A673 (cell line): ENCODE results near the gene POGLUT3. TPM values are rescaled to one million over a fixed set of nuclear protein-coding genes. Genes with fewer than 3 reads are reported as not detected.

Experiments used
- BruUV-seq: library from RNA; stranded (reverse); fragments of 400-500 nt; replicated peaks from 2 replicates; lab custom pipeline; 2021; lab: Mats Ljungman, UMichigan
- CTCF ChIA-PET: fragments of 300-600 bp; sonication (Branson Sonifier 250); formaldehyde crosslinking; loops from one replicate; lab custom pipeline; 2022; ENCODE audit warnings: antibody characterized with exemption; lab: Charles Lee
- POLR2A ChIA-PET: fragments of 300-600 bp; sonication (Branson Sonifier 250); formaldehyde crosslinking; loops from one replicate; lab custom pipeline; 2022; ENCODE audit warnings: antibody characterized with exemption; ENCODE audit not compliant: low non-redundant PET; lab: Charles Lee
- DNase-seq: peaks from one replicate; pipeline ENCODE4 v3.0.0-alpha.2; 2015; ENCODE audit warnings: low spot score
- H3K27ac ChIP-seq: fragments of 200-600 bp; sonication (generic); 2 replicates; pipeline ENCODE4 v1.5.1; 2016; ENCODE audit warnings: mixed run types, low read depth, mild to moderate bottlenecking, mixed read lengths, antibody characterized with exemption, low read length; ENCODE audit not compliant: poor library complexity, severe bottlenecking
- H3K27me3 ChIP-seq: fragments of 200-600 bp; sonication (generic); replicated peaks from 2 replicates; pipeline ENCODE4 v1.6.1; 2017; ENCODE audit warnings: mixed run types, low read depth, mild to moderate bottlenecking, mixed read lengths, antibody characterized with exemption, low read length; ENCODE audit not compliant: insufficient read depth, poor library complexity
- H3K36me3 ChIP-seq: fragments of 200-600 bp; sonication (generic); 2 replicates; pipeline ENCODE4 v1.6.1; 2016; ENCODE audit warnings: mixed run types, mild to moderate bottlenecking, mixed read lengths, antibody characterized with exemption, low read length; ENCODE audit not compliant: insufficient read depth, poor library complexity, severe bottlenecking
- H3K4me1 ChIP-seq: fragments of 200-600 bp; sonication (generic); 2 replicates; pipeline ENCODE4 v1.6.1; 2017; ENCODE audit warnings: mixed run types, mild to moderate bottlenecking, mixed read lengths, antibody characterized with exemption, low read length; ENCODE audit not compliant: insufficient read depth, poor library complexity, severe bottlenecking
- H3K4me3 ChIP-seq: fragments of 200-600 bp; sonication (generic); 2 replicates; pipeline ENCODE4 v1.5.1; 2016; ENCODE audit warnings: low read depth, mixed run types, mild to moderate bottlenecking, mixed read lengths, low read length; ENCODE audit not compliant: poor library complexity, severe bottlenecking
- H3K9me3 ChIP-seq: fragments of 200-600 bp; sonication (generic); 2 replicates; pipeline ENCODE4 v1.6.1; 2016; ENCODE audit warnings: mixed run types, low read depth, mild to moderate bottlenecking, mixed read lengths, antibody characterized with exemption, low read length; ENCODE audit not compliant: poor library complexity, severe bottlenecking
- EZH2 ChIP-seq: fragments of 200-600 bp; sonication (generic); IDR thresholded peaks from 2 replicates; pipeline ENCODE4 v1.6.1; 2017; ENCODE audit warnings: borderline replicate concordance, low read depth, mild to moderate bottlenecking, mixed read lengths, antibody characterized with exemption, low read length; ENCODE audit not compliant: poor library complexity, severe bottlenecking
- intact Hi-C: fragments of 100-400 bp; cut with micrococcal nuclease; formaldehyde crosslinking; loops from one replicate; pipeline ENCODE4 v1.10.0; 2022; ENCODE audit not compliant: unreplicated experiment
- total RNA-seq: library from RNA; stranded (reverse); gene quantifications from 2 replicates; pipeline ENCODE4 v1.2.3, GENCODE V29; 2021
- TF ChIP-seq, protein P1 (sequence below): fragments of 300-800, 200-600 bp; sonication (generic); conservative IDR thresholded peaks from 2 replicates; pipeline ENCODE4 v1.5.1; 2017; ENCODE audit warnings: low read depth, mild to moderate bottlenecking, antibody characterized with exemption, low read length, moderate library complexity, mixed read lengths

Gene POGLUT3
- total RNA-seq, 1 experiment from 2014 or later, result 81.2 TPM

DNA sequence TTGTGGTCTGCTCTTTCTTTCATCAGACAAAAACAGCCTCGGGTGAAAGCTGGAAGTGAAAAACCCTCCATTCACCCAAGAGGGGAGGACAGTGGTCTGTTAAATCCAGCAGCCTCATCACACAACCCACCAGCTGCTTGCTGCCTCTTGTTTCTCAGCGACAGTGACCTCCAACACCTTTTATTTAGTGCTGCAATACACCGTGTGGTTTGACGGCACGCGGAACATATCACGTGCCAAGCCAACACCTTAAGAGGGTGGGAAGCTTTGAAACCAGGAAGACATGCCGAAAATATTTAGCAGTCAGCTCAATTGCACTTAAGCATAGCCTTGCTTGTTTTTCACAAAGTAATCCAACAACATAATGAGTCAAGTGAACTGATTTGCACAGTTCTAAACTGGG is 39.8 kb upstream of the POGLUT3 start:
- Histone ChIP-seq H3K27me3 (no peaks in the 10 kb centered on the region), H3K4me1 (no peaks in the 10 kb centered on the region), H3K9me3 (no peaks in the 10 kb centered on the region), H3K36me3 (no peaks in the 10 kb centered on the region), H3K4me3 (no peak overlapping the region), H3K27ac (no peak overlapping the region)
- BruUV-seq, result no TSS peak
- intact Hi-C loops, result no loop called here
- no peak for DNase-seq
- TF ChIP-seq, protein P1, sequence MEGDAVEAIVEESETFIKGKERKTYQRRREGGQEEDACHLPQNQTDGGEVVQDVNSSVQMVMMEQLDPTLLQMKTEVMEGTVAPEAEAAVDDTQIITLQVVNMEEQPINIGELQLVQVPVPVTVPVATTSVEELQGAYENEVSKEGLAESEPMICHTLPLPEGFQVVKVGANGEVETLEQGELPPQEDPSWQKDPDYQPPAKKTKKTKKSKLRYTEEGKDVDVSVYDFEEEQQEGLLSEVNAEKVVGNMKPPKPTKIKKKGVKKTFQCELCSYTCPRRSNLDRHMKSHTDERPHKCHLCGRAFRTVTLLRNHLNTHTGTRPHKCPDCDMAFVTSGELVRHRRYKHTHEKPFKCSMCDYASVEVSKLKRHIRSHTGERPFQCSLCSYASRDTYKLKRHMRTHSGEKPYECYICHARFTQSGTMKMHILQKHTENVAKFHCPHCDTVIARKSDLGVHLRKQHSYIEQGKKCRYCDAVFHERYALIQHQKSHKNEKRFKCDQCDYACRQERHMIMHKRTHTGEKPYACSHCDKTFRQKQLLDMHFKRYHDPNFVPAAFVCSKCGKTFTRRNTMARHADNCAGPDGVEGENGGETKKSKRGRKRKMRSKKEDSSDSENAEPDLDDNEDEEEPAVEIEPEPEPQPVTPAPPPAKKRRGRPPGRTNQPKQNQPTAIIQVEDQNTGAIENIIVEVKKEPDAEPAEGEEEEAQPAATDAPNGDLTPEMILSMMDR, result no peak
- no peak for TF ChIP-seq EZH2
- ChIA-PET POLR2A (interaction anchor here (0.6 kb wide), 1 partner anchor 12 kb away, joined by 3 read pairs; no protein-coding TSS in a partner anchor), CTCF (interaction anchor here (0.6 kb wide), 1 partner anchor 316 kb away, joined by 5 read pairs; the partner anchor contains the start of gene NPAT)

DNA sequence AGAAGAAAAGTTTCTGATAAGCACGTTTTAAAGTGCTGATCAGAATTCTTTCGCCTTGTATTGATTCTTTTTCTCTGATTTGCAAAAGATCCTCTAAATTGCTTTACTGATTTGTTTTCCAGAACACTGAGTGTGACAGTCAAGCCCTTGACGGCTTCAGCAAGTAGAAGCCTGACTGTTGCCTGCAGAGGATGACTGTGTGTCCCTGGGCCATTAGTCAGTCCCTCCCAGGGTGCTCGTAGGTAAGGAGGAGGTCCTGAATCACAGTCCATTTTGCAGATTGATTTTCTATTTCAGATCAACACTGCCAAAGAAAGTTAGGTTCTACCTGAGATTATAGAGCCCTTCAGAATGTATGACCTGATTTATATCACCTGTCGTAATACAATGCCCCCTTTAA is 38.6 kb upstream of the POGLUT3 start:
- ChIA-PET CTCF (no interaction called here), POLR2A (no interaction called here)
- Histone ChIP-seq H3K27ac (no peak overlapping the region), H3K4me1 (no peaks in the 10 kb centered on the region), H3K27me3 (no peaks in the 10 kb centered on the region), H3K9me3 (no peaks in the 10 kb centered on the region), H3K4me3 (no peak overlapping the region), H3K36me3 (no peaks in the 10 kb centered on the region)
- TF ChIP-seq, protein P1, result no peak
- no peak for TF ChIP-seq EZH2
- BruUV-seq, result no TSS peak
- DNase-seq, result no peak
- intact Hi-C loops, result no loop called here

DNA sequence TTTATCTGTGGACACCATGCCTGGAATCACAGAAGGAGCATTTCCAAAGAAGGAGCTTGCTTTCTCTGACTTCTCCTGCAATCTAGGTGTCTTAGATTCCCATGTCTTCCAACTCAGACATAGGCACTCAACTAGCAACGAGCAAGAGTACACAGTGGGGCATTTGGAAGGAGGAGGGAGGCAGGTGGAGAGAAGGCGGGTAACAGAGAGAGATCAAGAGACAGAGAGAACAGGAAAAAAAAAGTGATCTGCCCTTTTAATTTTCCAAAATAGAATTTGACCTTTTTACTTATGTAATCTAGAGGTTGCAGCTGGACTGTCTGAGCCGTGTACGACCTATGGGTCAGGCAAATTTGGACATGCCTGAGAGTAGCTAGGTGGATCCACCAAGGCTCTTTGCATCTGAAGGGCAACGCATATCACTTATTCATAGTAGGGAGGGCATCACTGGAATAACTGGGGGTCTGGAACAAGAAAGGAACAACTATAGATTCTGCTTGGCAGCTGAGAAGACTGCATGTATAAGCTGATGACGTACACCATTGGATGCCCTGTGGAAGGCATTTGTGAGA is 37.3 kb upstream of the POGLUT3 start:
- CTCF ChIA-PET, result no interaction called here
- Histone ChIP-seq H3K27me3 (no peaks in the 10 kb centered on the region), H3K4me3 (no peak overlapping the region), H3K27ac (no peak overlapping the region), H3K36me3 (no peaks in the 10 kb centered on the region), H3K9me3 (no peaks in the 10 kb centered on the region), H3K4me1 (no peaks in the 10 kb centered on the region)
- no TSS peak for BruUV-seq
- POLR2A ChIA-PET, result no interaction called here
- intact Hi-C loops, result no loop called here
- no peak for TF ChIP-seq EZH2
- TF ChIP-seq, protein P1, result no peak
- no peak for DNase-seq
